ENCODE data around the gene STEEP1. TPM values are rescaled to one million over a fixed set of nuclear protein-coding genes. Genes with fewer than 3 reads are reported as not detected.

STEEP1 gene
- total and polyA plus RNA-seq, 2 of the 13 experiments (the other 11 are each of a cell fraction or from before 2014, with no cell fraction given): 7.7 to 23.1 TPM

DNA sequence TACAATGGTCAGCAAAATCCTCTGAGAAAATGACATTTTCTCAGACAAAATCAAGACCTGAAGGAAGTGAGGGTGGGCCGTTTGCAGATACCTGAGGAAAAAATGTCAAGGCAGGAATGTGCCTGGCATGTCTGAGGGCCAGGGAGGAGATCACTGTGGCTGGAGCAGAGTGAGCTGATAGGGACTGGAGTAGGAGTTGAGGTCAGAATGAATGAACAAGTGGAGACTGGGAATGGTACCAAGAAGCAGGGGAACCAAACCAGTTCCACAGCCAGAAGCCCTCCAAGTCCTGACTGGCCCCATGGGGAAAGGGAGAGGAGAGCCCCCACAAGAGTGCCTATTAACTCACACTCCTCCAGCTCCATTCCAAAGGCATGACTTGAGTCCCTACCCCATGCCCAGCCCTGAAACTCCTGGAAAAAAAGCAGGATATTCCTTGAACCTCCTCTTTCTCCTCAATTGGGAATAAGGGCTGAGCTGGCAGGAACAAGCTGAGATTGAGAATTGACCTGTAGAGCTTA lies 41.5 kb downstream of the STEEP1 start:
- in situ Hi-C loops (cut with HindIII; ENCODE audit: extremely low pct_ligation_motif_present, low pct_unique_long_range_greater_than_20kb): loop anchor here (25.0 kb wide), 1 partner anchor 214 kb away; no protein-coding TSS in a partner anchor
- H3K27ac ChIP-seq (ENCODE audit: extremely low read length, insufficient read depth, low read length): no peak overlapping the region
- 0% methylated on average over 1 of the region's 1 CpG for WGBS (ENCODE audit: low lambda C conversion rate)
- no TSS peak for BruUV-seq (replicated peaks)
- H3K4me1 ChIP-seq (ENCODE audit: insufficient read depth, low read length): no peaks in the 10 kb centered on the region
- ChIA-PET POLR2A (no interaction called here), CTCF (ENCODE audit: low intra/inter-chr PET ratio, low total read pairs) (no interaction called here)
- H3K9ac ChIP-seq (ENCODE audit: insufficient read depth, low read depth, low read length): no peak overlapping the region
- no peaks in the 10 kb centered on the region for H3K79me2 ChIP-seq (ENCODE audit: insufficient read depth, low read length)
- ATAC-seq (no peak), DNase-seq (ENCODE audit: low spot score) (no peak), FAIRE-seq (no peak)
- no peak overlapping the region for H3K4me3 ChIP-seq (replicated peaks in 1 of 3; ENCODE audit: insufficient read depth in 1 of 3, low read depth in 2 of 3, low read length in 3 of 3)
- intact Hi-C loops (cut with micrococcal nuclease; ENCODE audit: unreplicated experiment): no loop called here
- H2AFZ ChIP-seq (ENCODE audit: low read length): no peak overlapping the region
- H3K9me3 ChIP-seq (ENCODE audit: low read length): no peaks in the 10 kb centered on the region
- H3K4me2 ChIP-seq (ENCODE audit: low read depth, low read length): no peak overlapping the region
- H3K36me3 ChIP-seq (replicated peaks in 1 of 2; ENCODE audit: control insufficient read depth in 1 of 2, insufficient read depth in 2 of 2, low read length in 2 of 2): no peaks in the 10 kb centered on the region
- no peaks in the 10 kb centered on the region for H4K20me1 ChIP-seq (ENCODE audit: insufficient read depth, low read length)
- no peaks in the 10 kb centered on the region for H3K27me3 ChIP-seq (ENCODE audit: control insufficient read depth in 1 of 2, insufficient read depth in 2 of 2, low read length in 2 of 2)
- TF ChIP-seq, protein P1, sequence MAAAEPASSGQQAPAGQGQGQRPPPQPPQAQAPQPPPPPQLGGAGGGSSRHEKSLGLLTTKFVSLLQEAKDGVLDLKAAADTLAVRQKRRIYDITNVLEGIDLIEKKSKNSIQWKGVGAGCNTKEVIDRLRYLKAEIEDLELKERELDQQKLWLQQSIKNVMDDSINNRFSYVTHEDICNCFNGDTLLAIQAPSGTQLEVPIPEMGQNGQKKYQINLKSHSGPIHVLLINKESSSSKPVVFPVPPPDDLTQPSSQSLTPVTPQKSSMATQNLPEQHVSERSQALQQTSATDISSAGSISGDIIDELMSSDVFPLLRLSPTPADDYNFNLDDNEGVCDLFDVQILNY (CRISPR knock-in tag; conservative IDR thresholded peaks at IDR 0.05): no peak
- TF ChIP-seq ZNF143 (CRISPR knock-in tag; IDR thresholded peaks at IDR 0.05) (no peak), NFE2 (CRISPR knock-in tag; IDR thresholded peaks at IDR 0.05) (no peak), ATAD3A (CRISPR knock-in tag; IDR thresholded peaks at IDR 0.05) (no peak), TSC22D2 (CRISPR knock-in tag; IDR thresholded peaks at IDR 0.05; ENCODE audit: borderline replicate concordance) (no peak), THAP11 (CRISPR knock-in tag; IDR thresholded peaks at IDR 0.05) (no peak), PCBP1 (IDR thresholded peaks at IDR 0.05; ENCODE audit: borderline replicate concordance, low read depth, low read length) (no peak), TBP (CRISPR knock-in tag; IDR thresholded peaks at IDR 0.05) (no peak), TEAD2 (CRISPR knock-in tag; IDR thresholded peaks at IDR 0.05) (no peak), ZNF234 (CRISPR knock-in tag; conservative IDR thresholded peaks at IDR 0.05) (no peak), ZNF10 (CRISPR knock-in tag; IDR thresholded peaks at IDR 0.05; ENCODE audit: borderline replicate concordance, low read depth) (no peak)
- TF ChIP-seq, protein P2, sequence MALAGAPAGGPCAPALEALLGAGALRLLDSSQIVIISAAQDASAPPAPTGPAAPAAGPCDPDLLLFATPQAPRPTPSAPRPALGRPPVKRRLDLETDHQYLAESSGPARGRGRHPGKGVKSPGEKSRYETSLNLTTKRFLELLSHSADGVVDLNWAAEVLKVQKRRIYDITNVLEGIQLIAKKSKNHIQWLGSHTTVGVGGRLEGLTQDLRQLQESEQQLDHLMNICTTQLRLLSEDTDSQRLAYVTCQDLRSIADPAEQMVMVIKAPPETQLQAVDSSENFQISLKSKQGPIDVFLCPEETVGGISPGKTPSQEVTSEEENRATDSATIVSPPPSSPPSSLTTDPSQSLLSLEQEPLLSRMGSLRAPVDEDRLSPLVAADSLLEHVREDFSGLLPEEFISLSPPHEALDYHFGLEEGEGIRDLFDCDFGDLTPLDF (CRISPR knock-in tag; IDR thresholded peaks at IDR 0.05): no peak
- TF ChIP-seq, protein P3, sequence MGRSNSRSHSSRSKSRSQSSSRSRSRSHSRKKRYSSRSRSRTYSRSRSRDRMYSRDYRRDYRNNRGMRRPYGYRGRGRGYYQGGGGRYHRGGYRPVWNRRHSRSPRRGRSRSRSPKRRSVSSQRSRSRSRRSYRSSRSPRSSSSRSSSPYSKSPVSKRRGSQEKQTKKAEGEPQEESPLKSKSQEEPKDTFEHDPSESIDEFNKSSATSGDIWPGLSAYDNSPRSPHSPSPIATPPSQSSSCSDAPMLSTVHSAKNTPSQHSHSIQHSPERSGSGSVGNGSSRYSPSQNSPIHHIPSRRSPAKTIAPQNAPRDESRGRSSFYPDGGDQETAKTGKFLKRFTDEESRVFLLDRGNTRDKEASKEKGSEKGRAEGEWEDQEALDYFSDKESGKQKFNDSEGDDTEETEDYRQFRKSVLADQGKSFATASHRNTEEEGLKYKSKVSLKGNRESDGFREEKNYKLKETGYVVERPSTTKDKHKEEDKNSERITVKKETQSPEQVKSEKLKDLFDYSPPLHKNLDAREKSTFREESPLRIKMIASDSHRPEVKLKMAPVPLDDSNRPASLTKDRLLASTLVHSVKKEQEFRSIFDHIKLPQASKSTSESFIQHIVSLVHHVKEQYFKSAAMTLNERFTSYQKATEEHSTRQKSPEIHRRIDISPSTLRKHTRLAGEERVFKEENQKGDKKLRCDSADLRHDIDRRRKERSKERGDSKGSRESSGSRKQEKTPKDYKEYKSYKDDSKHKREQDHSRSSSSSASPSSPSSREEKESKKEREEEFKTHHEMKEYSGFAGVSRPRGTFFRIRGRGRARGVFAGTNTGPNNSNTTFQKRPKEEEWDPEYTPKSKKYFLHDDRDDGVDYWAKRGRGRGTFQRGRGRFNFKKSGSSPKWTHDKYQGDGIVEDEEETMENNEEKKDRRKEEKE (IDR thresholded peaks at IDR 0.05): no peak
- TF ChIP-seq, protein P4, sequence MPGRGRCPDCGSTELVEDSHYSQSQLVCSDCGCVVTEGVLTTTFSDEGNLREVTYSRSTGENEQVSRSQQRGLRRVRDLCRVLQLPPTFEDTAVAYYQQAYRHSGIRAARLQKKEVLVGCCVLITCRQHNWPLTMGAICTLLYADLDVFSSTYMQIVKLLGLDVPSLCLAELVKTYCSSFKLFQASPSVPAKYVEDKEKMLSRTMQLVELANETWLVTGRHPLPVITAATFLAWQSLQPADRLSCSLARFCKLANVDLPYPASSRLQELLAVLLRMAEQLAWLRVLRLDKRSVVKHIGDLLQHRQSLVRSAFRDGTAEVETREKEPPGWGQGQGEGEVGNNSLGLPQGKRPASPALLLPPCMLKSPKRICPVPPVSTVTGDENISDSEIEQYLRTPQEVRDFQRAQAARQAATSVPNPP (CRISPR knock-in tag; IDR thresholded peaks at IDR 0.05): no peak
- TF ChIP-seq, protein P5, sequence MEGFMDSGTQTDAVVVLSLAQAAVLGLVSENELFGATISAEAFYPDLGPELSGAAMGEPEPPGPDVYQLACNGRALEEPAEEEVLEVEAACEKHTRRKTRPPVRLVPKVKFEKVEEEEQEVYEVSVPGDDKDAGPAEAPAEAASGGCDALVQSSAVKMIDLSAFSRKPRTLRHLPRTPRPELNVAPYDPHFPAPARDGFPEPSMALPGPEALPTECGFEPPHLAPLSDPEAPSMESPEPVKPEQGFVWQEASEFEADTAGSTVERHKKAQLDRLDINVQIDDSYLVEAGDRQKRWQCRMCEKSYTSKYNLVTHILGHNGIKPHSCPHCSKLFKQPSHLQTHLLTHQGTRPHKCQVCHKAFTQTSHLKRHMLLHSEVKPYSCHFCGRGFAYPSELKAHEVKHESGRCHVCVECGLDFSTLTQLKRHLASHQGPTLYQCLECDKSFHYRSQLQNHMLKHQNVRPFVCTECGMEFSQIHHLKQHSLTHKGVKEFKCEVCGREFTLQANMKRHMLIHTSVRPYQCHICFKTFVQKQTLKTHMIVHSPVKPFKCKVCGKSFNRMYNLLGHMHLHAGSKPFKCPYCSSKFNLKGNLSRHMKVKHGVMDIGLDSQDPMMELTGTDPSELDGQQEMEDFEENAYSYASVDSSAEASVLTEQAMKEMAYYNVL (CRISPR knock-in tag; IDR thresholded peaks at IDR 0.05; ENCODE audit: borderline replicate concordance): no peak

All from HepG2 (cell line).